Neural progenitor cell (in vitro differentiated cells): ENCODE results near the gene OPN1MW3. TPM values are rescaled to one million over a fixed set of nuclear protein-coding genes. Genes with fewer than 3 reads are reported as not detected.
"Not testable (repeated sequence)": the region's sequence is repeated elsewhere in the genome, so short reads cannot be mapped to it uniquely, and the experiment has no call there.

Experiments
- DNase-seq: peaks from one replicate; pipeline ENCODE4 v3.0.0-alpha.2; 2016; ENCODE audit warnings: low spot score
- H2AFZ ChIP-seq: fragments of 200-600 bp; sonication (generic); replicated peaks from 2 replicates; pipeline ENCODE4 v1.6.1; 2016; ENCODE audit warnings: antibody characterized with exemption
- H3F3A ChIP-seq: fragments of 200-600 bp; sonication (generic); 2 replicates; pipeline ENCODE4 v1.6.1; 2016; ENCODE audit warnings: antibody characterized with exemption, low read depth
- H3K27ac ChIP-seq: fragments of 200-600 bp; sonication (generic); 2 replicates; pipeline ENCODE4 v1.5.1; 2016; ENCODE audit warnings: mild to moderate bottlenecking
- H3K27me3 ChIP-seq: fragments of 200-600 bp; sonication (generic); 2 replicates; pipeline ENCODE4 v1.6.1; 2016; ENCODE audit warnings: mild to moderate bottlenecking, moderate library complexity
- H3K36me3 ChIP-seq: fragments of 200-600 bp; sonication (generic); 2 replicates; pipeline ENCODE4 v1.5.1; 2016
- H3K4me1 ChIP-seq: fragments of 200-600 bp; sonication (generic); 2 replicates; pipeline ENCODE4 v1.6.1; 2016; ENCODE audit warnings: mixed run types
- H3K4me2 ChIP-seq: fragments of 200-600 bp; sonication (generic); 2 replicates; pipeline ENCODE4 v1.6.1; 2016
- H3K4me3 ChIP-seq: fragments of 200-600 bp; sonication (generic); 2 replicates; pipeline ENCODE4 v1.5.1; 2016
- H3K79me2 ChIP-seq: fragments of 200-600 bp; sonication (generic); 2 replicates; pipeline ENCODE4 v1.6.1; 2016; ENCODE audit warnings: low read depth
- H3K9ac ChIP-seq: fragments of 200-600 bp; sonication (generic); 2 replicates; pipeline ENCODE4 v1.6.1; 2016
- H3K9me3 ChIP-seq: fragments of 200-600 bp; sonication (generic); 2 replicates; pipeline ENCODE4 v1.5.1; 2016; ENCODE audit warnings: low read depth
- H4K20me1 ChIP-seq: fragments of 200-600 bp; sonication (generic); 2 replicates; pipeline ENCODE4 v1.6.1; 2016; ENCODE audit warnings: low read depth
- H3K27ac Mint-ChIP-seq: 3 replicates; pipeline ENCODE4 v1.8.0; 2021; ENCODE audit warnings: mixed read lengths
- H3K27me3 Mint-ChIP-seq: 2 replicates; pipeline ENCODE4 v1.8.0; 2022; ENCODE audit warnings: low read depth, mild to moderate bottlenecking, inconsistent platforms, moderate library complexity, mixed read lengths; ENCODE audit not compliant: insufficient read depth
- H3K36me3 Mint-ChIP-seq: 3 replicates; pipeline ENCODE4 v1.8.0; 2021; ENCODE audit warnings: mixed read lengths
- H3K4me1 Mint-ChIP-seq: 3 replicates; pipeline ENCODE4 v1.8.0; 2021; ENCODE audit warnings: mixed read lengths
- H3K4me3 Mint-ChIP-seq: 3 replicates; pipeline ENCODE4 v1.8.0; 2021; ENCODE audit warnings: mild to moderate bottlenecking, moderate library complexity, mixed read lengths
- H3K9me3 Mint-ChIP-seq: 3 replicates; pipeline ENCODE4 v1.8.0; 2020; ENCODE audit warnings: mixed read lengths
- total RNA-seq: library from RNA; depleted of rRNA; stranded (reverse); fragments of >200 nt; gene quantifications from 2 replicates; pipeline ENCODE4 v1.2.3, GENCODE V29; 2015; ENCODE audit warnings: low replicate concordance

Gene OPN1MW3
- not detected in 2 replicates for total RNA-seq

DNA sequence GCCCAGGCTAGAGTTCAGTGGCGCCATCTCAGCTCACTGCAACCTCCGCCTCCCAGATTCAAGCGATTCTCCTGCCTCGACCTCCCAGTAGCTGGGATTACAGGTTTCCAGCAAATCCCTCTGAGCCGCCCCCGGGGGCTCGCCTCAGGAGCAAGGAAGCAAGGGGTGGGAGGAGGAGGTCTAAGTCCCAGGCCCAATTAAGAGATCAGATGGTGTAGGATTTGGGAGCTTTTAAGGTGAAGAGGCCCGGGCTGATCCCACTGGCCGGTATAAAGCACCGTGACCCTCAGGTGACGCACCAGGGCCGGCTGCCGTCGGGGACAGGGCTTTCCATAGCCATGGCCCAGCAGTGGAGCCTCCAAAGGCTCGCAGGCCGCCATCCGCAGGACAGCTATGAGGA lies at the start of gene OPN1MW3:
TSS of gene OPN1MW3 (plus strand) at position 301 of the 400 bp plus-strand sequence. CDS start at position 339, 38 bp downstream.
- not testable (repeated sequence) for H3K36me3 ChIP-seq, H3F3A ChIP-seq, DNase-seq, H3K9me3 Mint-ChIP-seq, H2AFZ ChIP-seq, H3K79me2 ChIP-seq, H3K4me3 Mint-ChIP-seq, H3K27ac ChIP-seq, H3K4me1 ChIP-seq, H3K9me3 ChIP-seq, H3K36me3 Mint-ChIP-seq, H3K27me3 ChIP-seq, H4K20me1 ChIP-seq, H3K27me3 Mint-ChIP-seq, H3K4me1 Mint-ChIP-seq, H3K27ac Mint-ChIP-seq, H3K4me3 ChIP-seq, H3K4me2 ChIP-seq, H3K9ac ChIP-seq

DNA sequence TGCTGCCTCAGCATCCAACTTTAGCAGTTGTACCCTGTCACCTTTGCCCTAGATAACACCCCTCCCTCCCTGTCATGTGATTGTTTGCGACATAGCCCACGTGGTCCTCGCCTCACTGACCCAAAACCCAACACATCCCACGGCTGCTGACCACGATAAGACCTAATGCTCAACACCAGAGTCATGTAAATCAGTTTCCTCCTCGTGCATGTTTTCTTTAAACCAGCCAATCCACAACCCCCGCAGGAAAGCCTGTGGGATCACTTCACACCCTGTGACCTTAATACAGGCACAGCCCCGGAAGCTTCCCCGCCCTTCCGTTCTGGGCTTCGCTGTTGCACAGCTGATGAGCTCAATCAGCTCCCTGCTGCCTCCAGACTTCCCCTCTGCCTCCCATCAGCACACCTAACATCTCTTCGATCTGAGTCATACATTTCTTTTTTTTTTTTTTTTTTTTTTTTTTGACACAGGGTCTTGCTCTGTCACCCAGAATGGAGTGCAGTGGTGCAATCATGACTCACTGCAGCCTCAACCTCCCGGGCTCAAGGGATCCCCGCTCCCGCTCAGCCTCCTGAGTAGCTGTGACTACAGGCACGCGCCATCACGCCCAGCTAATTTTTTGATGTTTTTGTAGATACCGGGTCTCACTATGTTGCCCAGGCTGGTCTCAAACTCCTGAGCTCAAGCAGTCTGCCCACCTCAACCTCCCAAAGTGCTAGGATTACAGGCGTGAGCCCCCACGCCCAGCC lies 47.5 kb upstream of the OPN1MW3 start:
- H3K4me1 ChIP-seq, H3K27me3 Mint-ChIP-seq, H3K4me1 Mint-ChIP-seq, H3K4me3 Mint-ChIP-seq, H4K20me1 ChIP-seq, DNase-seq, H3K79me2 ChIP-seq, H3K9me3 Mint-ChIP-seq, H2AFZ ChIP-seq, H3K4me3 ChIP-seq, H3K27me3 ChIP-seq, H3K4me2 ChIP-seq, H3F3A ChIP-seq, H3K27ac ChIP-seq, H3K9me3 ChIP-seq, H3K9ac ChIP-seq, H3K27ac Mint-ChIP-seq, H3K36me3 Mint-ChIP-seq, H3K36me3 ChIP-seq: not testable (repeated sequence)

DNA sequence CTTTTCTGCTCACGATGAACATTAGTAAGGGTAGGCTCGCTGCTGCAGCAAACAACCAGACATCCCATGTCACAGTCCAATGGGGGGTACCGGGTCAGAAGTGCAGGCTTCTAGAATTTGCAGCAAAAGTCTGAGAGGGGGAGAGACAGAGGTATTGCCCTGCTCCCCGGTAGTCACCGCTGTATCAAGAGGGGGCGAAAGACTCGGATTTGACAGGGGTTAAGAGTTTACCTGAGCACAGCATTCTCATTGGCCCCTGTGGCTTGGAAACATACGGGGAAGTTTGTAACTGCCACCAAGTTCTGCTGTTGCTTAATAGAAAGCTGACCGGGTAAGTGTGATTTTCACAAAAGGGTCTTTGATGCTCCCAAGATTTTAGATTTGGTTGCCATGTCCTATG lies 46.3 kb upstream of the OPN1MW3 start:
- H3K9me3 Mint-ChIP-seq, H3K36me3 ChIP-seq, H3K79me2 ChIP-seq, H3K9me3 ChIP-seq, H3K4me2 ChIP-seq, H3K9ac ChIP-seq, H3K27ac Mint-ChIP-seq, H3K27me3 ChIP-seq, H3K36me3 Mint-ChIP-seq, H4K20me1 ChIP-seq, H3K4me1 ChIP-seq, H3K4me1 Mint-ChIP-seq, H3K27me3 Mint-ChIP-seq, H3K27ac ChIP-seq, H3K4me3 Mint-ChIP-seq, H2AFZ ChIP-seq, DNase-seq, H3K4me3 ChIP-seq, H3F3A ChIP-seq: not testable (repeated sequence)

DNA sequence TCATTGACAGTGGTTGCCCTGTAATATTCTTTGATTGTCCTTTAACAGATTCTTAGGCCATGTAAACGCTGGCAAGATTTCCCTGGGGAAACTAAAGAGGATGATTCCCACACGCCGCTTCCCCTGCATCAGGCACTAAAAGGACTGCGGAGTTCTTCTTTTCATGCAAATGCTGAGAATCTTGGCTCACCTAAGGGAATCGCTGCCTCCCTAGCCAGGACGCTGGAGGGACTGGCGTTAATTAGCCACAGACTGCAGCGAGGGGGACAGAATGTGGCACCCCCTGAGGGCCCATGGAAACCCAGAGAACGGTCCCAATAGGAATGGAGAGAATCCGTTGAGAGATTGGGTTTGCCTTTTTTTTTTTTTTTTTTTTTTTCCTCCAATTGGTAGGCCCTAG lies 45.9 kb upstream of the OPN1MW3 start:
- H3K9me3 ChIP-seq, H3K27ac Mint-ChIP-seq, DNase-seq, H3K36me3 Mint-ChIP-seq, H2AFZ ChIP-seq, H3K4me1 Mint-ChIP-seq, H3K9ac ChIP-seq, H3K27ac ChIP-seq, H3K4me1 ChIP-seq, H3F3A ChIP-seq, H3K4me3 Mint-ChIP-seq, H3K79me2 ChIP-seq, H3K9me3 Mint-ChIP-seq, H3K27me3 ChIP-seq, H4K20me1 ChIP-seq, H3K4me3 ChIP-seq, H3K36me3 ChIP-seq, H3K27me3 Mint-ChIP-seq, H3K4me2 ChIP-seq: not testable (repeated sequence)

DNA sequence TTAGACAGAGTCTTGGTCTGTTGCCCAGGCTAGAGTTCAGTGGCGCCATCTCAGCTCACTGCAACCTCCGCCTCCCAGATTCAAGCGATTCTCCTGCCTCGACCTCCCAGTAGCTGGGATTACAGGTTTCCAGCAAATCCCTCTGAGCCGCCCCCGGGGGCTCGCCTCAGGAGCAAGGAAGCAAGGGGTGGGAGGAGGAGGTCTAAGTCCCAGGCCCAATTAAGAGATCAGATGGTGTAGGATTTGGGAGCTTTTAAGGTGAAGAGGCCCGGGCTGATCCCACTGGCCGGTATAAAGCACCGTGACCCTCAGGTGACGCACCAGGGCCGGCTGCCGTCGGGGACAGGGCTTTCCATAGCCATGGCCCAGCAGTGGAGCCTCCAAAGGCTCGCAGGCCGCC lies 37.9 kb upstream of the OPN1MW3 start, which contains the start of gene OPN1MW2:
TSS of gene OPN1MW2 (plus strand) at position 301 of the 400 bp plus-strand sequence. CDS start at position 361, 60 bp downstream.
- not testable (repeated sequence) for H3K9ac ChIP-seq, H3K9me3 ChIP-seq, H3K27me3 ChIP-seq, H3K27me3 Mint-ChIP-seq, H3F3A ChIP-seq, H3K4me1 Mint-ChIP-seq, H3K27ac ChIP-seq, H3K4me3 Mint-ChIP-seq, H3K4me3 ChIP-seq, H3K36me3 ChIP-seq, H3K79me2 ChIP-seq, H3K9me3 Mint-ChIP-seq, DNase-seq, H3K4me1 ChIP-seq, H3K4me2 ChIP-seq, H3K27ac Mint-ChIP-seq, H2AFZ ChIP-seq, H3K36me3 Mint-ChIP-seq, H4K20me1 ChIP-seq

DNA sequence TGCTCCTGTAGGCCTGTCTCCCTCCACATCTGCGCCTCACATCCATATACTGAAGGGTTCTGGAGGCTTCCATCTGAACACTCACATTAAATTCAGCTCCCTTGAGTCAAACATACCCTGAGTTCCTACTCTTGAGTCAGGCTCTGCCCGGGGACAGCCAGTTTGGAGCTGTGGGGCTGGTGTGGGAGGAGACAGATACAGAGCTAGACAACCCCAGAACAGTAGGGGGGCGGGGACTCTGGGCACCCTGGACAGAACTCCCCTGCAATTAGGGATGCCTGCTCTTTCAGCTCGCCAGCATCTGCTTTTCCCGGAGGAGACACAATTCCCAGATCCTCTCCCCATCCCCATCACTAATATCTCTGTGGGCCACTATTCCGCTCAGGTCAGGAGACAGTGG lies 32.1 kb upstream of the OPN1MW3 start:
- not testable (repeated sequence) for H3K27me3 Mint-ChIP-seq, H3K27me3 ChIP-seq, DNase-seq, H3K4me1 ChIP-seq, H3K27ac ChIP-seq, H3K36me3 Mint-ChIP-seq, H3K4me2 ChIP-seq, H3K79me2 ChIP-seq, H3K9me3 ChIP-seq, H3K4me1 Mint-ChIP-seq, H3K9me3 Mint-ChIP-seq, H4K20me1 ChIP-seq, H3K4me3 Mint-ChIP-seq, H3K9ac ChIP-seq, H3K4me3 ChIP-seq, H3F3A ChIP-seq, H2AFZ ChIP-seq, H3K27ac Mint-ChIP-seq, H3K36me3 ChIP-seq

DNA sequence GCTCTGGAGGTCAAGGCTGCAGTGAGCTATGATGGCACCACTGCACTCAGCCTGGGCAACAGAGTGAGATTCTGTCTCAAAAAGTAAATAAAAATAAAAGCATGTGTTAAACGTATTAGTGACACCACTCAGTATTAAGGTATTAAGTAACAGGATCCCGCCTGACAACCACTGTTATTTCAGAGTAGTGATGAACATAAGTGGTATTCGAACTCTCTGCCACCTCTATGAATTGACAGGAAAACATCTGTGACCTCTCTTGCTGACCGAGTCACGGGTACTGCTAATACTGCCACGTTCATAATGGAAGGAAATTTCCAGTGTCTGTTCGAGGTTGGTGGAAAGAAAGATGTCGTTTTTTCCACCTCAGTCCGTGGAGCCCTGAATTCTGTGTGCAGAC lies 30.7 kb upstream of the OPN1MW3 start:
- H3K79me2 ChIP-seq, H3K27ac Mint-ChIP-seq, H3K36me3 ChIP-seq, H3K27ac ChIP-seq, H3K4me3 ChIP-seq, H3F3A ChIP-seq, H3K9me3 Mint-ChIP-seq, DNase-seq, H3K9me3 ChIP-seq, H3K4me2 ChIP-seq, H4K20me1 ChIP-seq, H3K4me1 ChIP-seq, H3K36me3 Mint-ChIP-seq, H3K4me1 Mint-ChIP-seq, H3K27me3 Mint-ChIP-seq, H3K9ac ChIP-seq, H3K4me3 Mint-ChIP-seq, H3K27me3 ChIP-seq, H2AFZ ChIP-seq: not testable (repeated sequence)

DNA sequence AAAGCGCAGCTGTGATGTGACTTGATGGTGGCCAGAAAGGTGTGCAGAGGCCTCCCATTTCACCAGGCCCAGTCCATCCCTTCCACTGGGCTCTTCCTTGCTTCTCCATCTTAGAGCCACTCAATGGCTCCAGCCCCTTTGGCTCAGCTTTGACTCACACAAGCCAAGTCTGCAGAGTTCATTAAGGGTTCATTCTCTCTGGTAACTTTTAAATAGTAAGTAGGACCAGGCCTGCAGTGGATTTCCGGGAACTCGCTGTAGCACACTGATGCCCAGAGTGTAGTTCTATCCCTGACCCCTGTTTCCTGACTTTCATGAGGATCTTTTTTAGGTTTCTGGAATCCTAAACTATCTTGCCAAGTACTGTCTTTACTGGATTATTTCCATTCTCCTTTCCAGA lies 25.9 kb upstream of the OPN1MW3 start:
- H3K36me3 ChIP-seq, H3K36me3 Mint-ChIP-seq, H3K9me3 Mint-ChIP-seq, H3K27me3 ChIP-seq, H3K4me3 ChIP-seq, H3K27ac Mint-ChIP-seq, H3K9ac ChIP-seq, DNase-seq, H4K20me1 ChIP-seq, H3K4me1 Mint-ChIP-seq, H3K79me2 ChIP-seq, H3K4me1 ChIP-seq, H3K27me3 Mint-ChIP-seq, H3K4me3 Mint-ChIP-seq, H2AFZ ChIP-seq, H3K27ac ChIP-seq, H3K9me3 ChIP-seq, H3F3A ChIP-seq, H3K4me2 ChIP-seq: not testable (repeated sequence)
